Activated T-helper 2 cell treated with anti-CD3 and anti-CD28 coated beads, Interferon-gamma antibody, Interleukin-2, Interleukin-4, amounts not matched to agents 10 μg/mL and 5 μg/mL and 100 μg/mL, durations not matched to agents 14 hours and 24 hours and 36 hours (primary cell): Measurements from ENCODE around the gene TASL. TPM values are rescaled to one million over a fixed set of nuclear protein-coding genes. Genes with fewer than 3 reads are reported as not detected.
"Not testable (repeated sequence)": the region's sequence is repeated elsewhere in the genome, so short reads cannot be mapped to it uniquely, and the experiment has no call there.

Experiments
- DNase-seq: peaks from one replicate; pipeline ENCODE4 v3.0.0; 2021; ENCODE audit warnings: low spot score
- H3K27ac Mint-ChIP-seq: one replicate; pipeline ENCODE4 v1.8.0; 2021; ENCODE audit warnings: mixed read lengths
- H3K27me3 Mint-ChIP-seq: one replicate; pipeline ENCODE4 v1.8.0; 2021; ENCODE audit warnings: low read depth, mixed read lengths
- H3K36me3 Mint-ChIP-seq: one replicate; pipeline ENCODE4 v1.8.0; 2021; ENCODE audit warnings: low read depth, mixed read lengths
- H3K4me1 Mint-ChIP-seq: one replicate; pipeline ENCODE4 v1.8.0; 2021; ENCODE audit warnings: low read depth, mixed read lengths
- H3K4me3 Mint-ChIP-seq: one replicate; pipeline ENCODE4 v1.8.0; 2021; ENCODE audit warnings: low read depth, mild to moderate bottlenecking, moderate library complexity, mixed read lengths
- H3K9me3 Mint-ChIP-seq: one replicate; pipeline ENCODE4 v1.8.0; 2021; ENCODE audit warnings: mixed read lengths
- intact Hi-C: fragments of 100-400 bp; cut with micrococcal nuclease; formaldehyde crosslinking; loops from one replicate; pipeline ENCODE4 v1.15.1; 2023
- total RNA-seq: library from RNA; stranded (reverse); gene quantifications from 2 replicates; pipeline ENCODE4 v1.2.3, GENCODE V29; 2022

The TASL gene, protein sequence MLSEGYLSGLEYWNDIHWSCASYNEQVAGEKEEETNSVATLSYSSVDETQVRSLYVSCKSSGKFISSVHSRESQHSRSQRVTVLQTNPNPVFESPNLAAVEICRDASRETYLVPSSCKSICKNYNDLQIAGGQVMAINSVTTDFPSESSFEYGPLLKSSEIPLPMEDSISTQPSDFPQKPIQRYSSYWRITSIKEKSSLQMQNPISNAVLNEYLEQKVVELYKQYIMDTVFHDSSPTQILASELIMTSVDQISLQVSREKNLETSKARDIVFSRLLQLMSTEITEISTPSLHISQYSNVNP
- total RNA-seq, result 5.2 and 5.4 TPM in 2 replicates

DNA sequence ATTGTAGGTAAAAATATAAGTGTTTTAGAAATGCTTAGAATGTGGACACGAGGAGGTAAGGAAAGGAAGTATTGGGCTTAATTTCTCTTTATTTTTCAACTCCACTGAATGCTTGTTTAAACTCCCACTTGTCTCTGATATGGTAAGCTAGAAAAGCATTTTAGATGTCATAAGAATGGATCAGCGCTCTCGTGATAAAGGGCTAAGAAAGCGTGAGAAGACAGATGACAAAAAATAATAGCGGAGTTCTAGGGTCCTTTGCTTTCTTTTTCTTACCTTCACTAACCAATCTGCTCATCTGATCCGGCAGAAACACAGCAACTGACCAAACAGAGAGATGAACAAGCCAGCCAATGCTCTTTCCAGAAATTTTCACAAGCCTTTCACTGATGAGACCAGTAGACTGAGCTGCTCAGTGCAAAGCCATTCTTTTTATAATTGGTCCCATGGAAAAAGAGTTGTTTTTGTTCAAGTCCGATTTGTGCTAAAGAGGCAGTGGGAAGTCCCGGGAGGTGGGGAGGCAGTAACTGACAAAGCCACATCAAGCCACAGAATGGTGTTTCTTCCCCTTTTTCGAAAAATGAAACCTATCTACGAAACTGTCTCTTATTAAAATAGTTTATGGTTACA lies at the start of gene TASL:
Gene TASL (minus strand): TSS at position 405 of the 630 bp plus-strand sequence. CDS start 17,411 bp downstream, outside the sequence.
- Mint-ChIP-seq H3K27me3 (no peaks in the 10 kb centered on the region), H3K4me1 (peaks cover 18% of the 10 kb centered on the region), H3K4me3 (peak within 1 kb of the TSS; percentile 92), H3K36me3 (peaks cover 18% of the 10 kb centered on the region), H3K27ac (peak within 1 kb of the TSS; percentile 96), H3K9me3 (no peaks in the 10 kb centered on the region)
- DNase-seq, result peak; percentile 27
- intact Hi-C loops, result loop anchor here (1.0 to 5.0 kb wide), 5 partner anchors 14 to 310 kb away; partner anchors contain the start of gene TAB3

DNA sequence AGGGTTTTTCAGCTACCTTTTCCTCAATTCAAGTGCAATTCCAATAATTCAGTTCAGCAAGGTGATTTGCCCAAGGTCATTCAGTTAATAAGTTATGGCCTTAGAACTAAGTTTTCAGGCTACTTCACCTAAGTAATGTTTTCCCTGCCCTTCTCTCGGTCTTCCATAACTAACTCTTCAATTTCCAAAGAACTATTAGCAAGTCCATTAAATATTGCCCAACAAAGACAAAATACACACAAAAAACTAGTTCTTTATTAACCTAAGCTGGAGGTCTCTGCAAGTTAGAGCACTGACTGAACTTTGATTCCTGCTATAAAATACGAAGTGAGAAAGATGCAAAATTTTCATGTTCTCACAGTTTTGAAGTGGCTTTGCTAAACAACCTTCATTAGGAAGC lies 48.8 kb upstream of the TASL start:
- Mint-ChIP-seq H3K27ac (no peak overlapping the region), H3K4me1 (no peaks in the 10 kb centered on the region), H3K27me3 (peaks cover 2% of the 10 kb centered on the region), H3K4me3 (no peak overlapping the region), H3K9me3 (peaks cover 15% of the 10 kb centered on the region), H3K36me3 (peaks cover under 1% of the 10 kb centered on the region)
- DNase-seq, result no peak
- intact Hi-C loops, result no loop called here

DNA sequence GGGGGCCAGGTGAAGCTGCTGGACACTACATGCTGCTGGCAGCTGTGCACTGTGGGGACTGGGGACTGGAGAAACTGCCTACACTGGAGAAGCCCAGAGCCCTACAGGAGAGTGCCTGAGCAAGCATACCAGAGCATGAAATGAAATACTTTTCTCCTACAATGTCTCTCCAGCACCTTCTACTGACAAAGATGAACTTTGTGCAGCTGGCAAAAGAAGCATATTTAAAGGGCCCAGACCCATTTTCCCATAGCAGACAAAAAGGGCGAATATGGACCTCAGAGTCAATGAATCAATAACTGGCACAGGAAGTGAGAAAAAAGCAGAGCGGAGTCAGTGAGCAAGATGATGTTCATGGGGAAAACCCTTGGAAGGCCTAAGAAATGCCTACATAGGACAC lies 44.8 kb upstream of the TASL start:
- Mint-ChIP-seq H3K36me3 (peaks cover 2% of the 10 kb centered on the region), H3K4me3 (no peak overlapping the region), H3K27ac (no peak overlapping the region), H3K9me3 (peaks cover 19% of the 10 kb centered on the region), H3K27me3 (peaks cover 2% of the 10 kb centered on the region), H3K4me1 (no peaks in the 10 kb centered on the region)
- no peak for DNase-seq
- intact Hi-C loops, result no loop called here

DNA sequence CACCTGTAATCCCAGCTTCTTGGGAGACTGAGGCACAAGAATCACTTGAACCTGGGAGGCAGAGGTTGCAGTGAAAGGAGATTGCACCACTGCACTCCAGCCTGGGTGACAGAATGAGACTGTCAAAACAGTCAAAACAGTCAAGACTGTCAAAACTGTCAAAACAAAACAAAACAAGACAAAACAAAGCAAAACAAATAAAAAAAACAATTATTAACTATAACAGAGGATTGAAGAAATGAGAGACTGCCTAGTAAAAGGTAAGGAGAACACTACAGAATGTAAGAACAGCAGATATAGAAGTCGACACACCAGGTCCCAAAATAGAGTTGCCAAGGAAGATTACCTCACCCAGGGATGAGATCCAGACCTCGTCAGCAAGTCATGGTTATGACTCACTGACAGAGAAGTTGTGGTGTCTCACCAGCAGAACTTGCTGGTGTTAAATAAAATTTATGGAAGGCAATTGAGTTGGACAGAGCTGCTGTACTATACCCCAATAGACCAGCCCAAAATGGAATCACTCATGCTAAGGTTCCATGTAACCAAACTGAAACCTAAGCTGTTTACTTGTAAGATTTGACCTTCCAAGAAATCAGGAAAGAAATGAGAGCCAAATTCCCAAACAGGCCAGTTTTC lies 43.5 kb upstream of the TASL start:
- H3K36me3 Mint-ChIP-seq, result peaks cover 2% of the 10 kb centered on the region
- H3K27ac Mint-ChIP-seq, result no peak overlapping the region
- H3K4me3 Mint-ChIP-seq, result no peak overlapping the region
- no peaks in the 10 kb centered on the region for H3K27me3 Mint-ChIP-seq
- no peaks in the 10 kb centered on the region for H3K4me1 Mint-ChIP-seq
- DNase-seq, result no peak
- H3K9me3 Mint-ChIP-seq, result peaks cover 19% of the 10 kb centered on the region
- intact Hi-C loops, result no loop called here

DNA sequence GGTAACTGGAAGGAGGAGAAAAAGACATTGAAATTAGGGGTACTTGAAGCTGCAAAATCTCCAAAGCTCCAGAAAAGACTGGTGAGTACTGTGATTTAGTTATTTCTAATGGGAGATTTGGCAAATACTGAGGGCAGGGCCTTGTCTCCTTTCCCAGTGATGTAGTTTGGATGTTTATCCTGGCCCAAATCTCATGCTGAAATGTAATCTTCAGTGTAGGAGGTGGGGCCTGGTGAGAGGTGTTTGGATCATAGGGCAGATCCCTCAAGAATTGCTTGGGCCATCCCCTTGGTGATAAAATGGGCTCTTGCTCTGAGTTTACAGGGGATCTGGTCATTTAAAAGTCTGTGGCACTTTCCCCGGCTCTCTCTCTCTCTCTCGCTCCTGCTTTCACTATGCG lies 42.6 kb upstream of the TASL start:
- intact Hi-C loops, result no loop called here

DNA sequence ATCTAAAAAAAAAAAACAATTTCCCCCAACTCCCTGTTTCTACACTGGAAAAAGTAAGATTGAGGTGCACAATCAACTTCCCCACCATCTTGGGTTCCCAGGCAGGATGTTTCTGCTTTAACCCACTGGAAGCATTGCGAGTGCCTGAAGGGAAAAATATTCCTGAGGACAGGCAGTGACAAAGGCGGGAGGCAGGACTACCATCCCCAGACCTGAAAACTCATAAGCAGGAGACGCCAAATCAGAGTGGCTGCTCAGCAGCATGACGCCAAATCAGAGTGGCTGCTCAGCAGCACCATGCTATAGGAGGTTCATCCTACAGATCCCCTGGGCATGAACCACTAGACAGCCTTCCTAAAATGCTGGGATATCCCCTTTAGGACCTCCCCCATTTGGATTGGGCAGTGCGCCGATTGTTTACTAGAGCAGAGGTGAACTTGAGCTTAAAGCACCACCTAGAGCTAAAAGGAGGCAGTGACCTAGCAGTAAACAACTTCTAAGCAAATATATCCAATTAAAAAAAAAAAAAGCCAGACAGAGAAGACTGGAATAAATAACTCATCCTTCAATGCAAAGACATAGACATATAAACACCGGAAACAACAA lies 40.7 kb upstream of the TASL start:
- intact Hi-C loops, result no loop called here
- H3K36me3 Mint-ChIP-seq, result peaks cover 2% of the 10 kb centered on the region
- DNase-seq, result no peak
- no peaks in the 10 kb centered on the region for H3K27me3 Mint-ChIP-seq
- peaks cover 16% of the 10 kb centered on the region for H3K9me3 Mint-ChIP-seq
- no peaks in the 10 kb centered on the region for H3K4me1 Mint-ChIP-seq
- no peak overlapping the region for H3K27ac Mint-ChIP-seq
- no peak overlapping the region for H3K4me3 Mint-ChIP-seq

More for the DNA sequence above, 42.6 kb upstream of the TASL start:
- DNase-seq, result no peak
- no peak overlapping the region for H3K27ac Mint-ChIP-seq
- H3K27me3 Mint-ChIP-seq, result no peaks in the 10 kb centered on the region
- H3K4me3 Mint-ChIP-seq, result no peak overlapping the region
- peaks cover 2% of the 10 kb centered on the region for H3K36me3 Mint-ChIP-seq
- H3K4me1 Mint-ChIP-seq, result no peaks in the 10 kb centered on the region
- peaks cover 19% of the 10 kb centered on the region for H3K9me3 Mint-ChIP-seq

DNA sequence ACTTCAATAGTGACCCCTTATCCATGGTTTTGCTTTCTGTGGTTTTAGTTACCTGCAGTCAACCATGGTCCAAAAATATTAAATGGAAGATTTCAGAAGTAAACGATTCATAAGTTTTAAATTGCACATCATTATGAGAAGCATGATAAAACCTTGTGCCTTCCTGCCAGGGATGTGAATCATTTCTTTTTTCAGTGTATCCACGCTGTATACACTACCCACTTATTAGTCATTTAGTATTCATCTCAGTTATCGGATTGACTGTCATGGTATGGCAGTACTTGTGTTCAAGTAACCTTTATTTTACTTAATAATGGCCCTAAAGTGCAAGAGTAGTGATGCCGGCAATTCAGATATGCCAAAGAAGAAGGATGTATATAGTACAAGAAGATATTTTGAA lies 37.7 kb upstream of the TASL start:
- DNase-seq, result no peak
- Mint-ChIP-seq H3K4me1 (no peaks in the 10 kb centered on the region), H3K36me3 (no peaks in the 10 kb centered on the region), H3K27ac (no peak overlapping the region), H3K4me3 (no peak overlapping the region), H3K9me3 (no peaks in the 10 kb centered on the region), H3K27me3 (no peaks in the 10 kb centered on the region)
- intact Hi-C loops, result no loop called here

DNA sequence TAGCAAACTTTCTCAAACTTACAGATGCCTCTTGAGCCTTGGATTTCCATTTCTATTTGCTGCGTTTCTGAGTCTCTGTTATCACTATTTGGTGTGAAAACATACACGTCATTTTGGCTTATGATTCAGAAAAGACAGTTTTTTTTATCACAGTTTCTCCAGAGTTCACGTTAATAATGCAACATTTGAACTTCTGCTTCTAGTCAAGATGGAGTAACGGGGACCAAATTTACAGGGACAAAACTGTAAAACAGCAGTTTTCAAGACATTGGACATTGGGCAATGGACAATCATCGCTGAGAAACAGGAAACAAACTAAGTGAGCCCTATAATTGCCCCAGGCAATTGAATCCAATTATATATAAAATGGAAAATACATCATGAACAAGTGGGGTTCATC lies 36.2 kb upstream of the TASL start:
- Mint-ChIP-seq H3K4me1 (peaks cover 3% of the 10 kb centered on the region), H3K4me3 (no peak overlapping the region), H3K27me3 (no peaks in the 10 kb centered on the region), H3K27ac (no peak overlapping the region), H3K9me3 (no peaks in the 10 kb centered on the region), H3K36me3 (no peaks in the 10 kb centered on the region)
- DNase-seq, result no peak
- intact Hi-C loops, result no loop called here

DNA sequence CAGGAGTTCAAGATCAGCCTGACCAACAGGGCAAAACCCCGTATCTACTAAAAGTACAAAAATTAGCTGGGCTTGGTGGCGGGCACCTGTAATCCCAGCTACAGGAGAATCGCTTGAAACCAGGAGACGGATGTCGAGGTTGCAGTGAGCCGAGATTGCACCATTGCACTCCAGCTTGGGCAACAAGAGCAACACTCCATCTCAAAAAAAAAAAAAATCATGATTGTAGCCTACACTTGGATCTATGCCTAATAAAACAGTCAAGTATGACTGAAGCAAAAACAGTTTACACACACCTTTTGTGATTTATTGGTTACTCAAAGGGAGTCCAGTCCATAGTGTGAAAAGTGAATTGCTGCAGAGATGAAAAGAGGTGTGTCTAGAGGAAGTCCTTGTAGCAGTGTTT lies 34.7 kb upstream of the TASL start:
- H3K36me3 Mint-ChIP-seq, result no peaks in the 10 kb centered on the region
- no peak for DNase-seq
- H3K27me3 Mint-ChIP-seq, result no peaks in the 10 kb centered on the region
- no peak overlapping the region for H3K27ac Mint-ChIP-seq
- no peaks in the 10 kb centered on the region for H3K9me3 Mint-ChIP-seq
- intact Hi-C loops, result no loop called here
- H3K4me3 Mint-ChIP-seq, result no peak overlapping the region
- peaks cover 3% of the 10 kb centered on the region for H3K4me1 Mint-ChIP-seq

DNA sequence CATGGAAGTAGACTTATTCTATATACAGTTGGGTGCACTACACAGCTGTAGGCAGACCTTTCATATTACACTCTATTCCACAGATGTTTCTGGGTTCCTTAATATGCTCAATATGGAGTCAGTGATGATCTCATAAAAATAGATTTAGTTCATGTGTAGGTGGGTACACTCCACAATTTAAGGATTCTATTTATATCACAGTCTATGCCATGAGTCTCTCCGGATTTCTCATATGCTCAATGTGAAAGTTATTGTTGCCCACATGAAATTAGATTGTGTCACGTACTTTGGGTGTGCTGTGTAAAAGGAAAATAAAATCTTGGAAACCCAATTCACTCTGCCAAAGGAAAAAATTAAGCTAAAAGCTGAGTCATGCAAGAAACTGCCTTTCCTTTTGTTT lies 32.5 kb upstream of the TASL start:
- no peak for DNase-seq
- H3K27me3 Mint-ChIP-seq, result peaks cover 2% of the 10 kb centered on the region
- H3K27ac Mint-ChIP-seq, result no peak overlapping the region
- no peaks in the 10 kb centered on the region for H3K9me3 Mint-ChIP-seq
- intact Hi-C loops, result no loop called here
- H3K4me3 Mint-ChIP-seq, result no peak overlapping the region
- no peaks in the 10 kb centered on the region for H3K36me3 Mint-ChIP-seq
- peaks cover 3% of the 10 kb centered on the region for H3K4me1 Mint-ChIP-seq

DNA sequence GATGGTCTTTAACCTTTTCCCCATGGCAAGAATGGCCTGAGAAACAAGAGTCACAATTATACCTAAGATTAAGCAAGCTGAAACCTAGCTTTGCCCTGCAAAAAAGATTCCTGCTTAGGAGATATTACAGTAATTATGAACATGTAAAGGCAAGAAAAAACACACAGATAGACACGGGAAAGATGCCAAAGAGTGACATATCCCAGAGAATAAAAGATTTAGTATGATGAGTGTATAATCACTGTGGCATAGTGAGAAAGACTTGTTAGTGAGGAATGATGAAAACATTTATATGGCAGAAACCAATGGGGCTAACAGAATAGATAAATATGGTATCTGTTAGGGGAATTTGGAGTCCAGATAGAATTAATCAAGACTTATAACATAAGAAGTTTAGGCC lies 29.6 kb upstream of the TASL start:
- Mint-ChIP-seq H3K4me1 (peaks cover 5% of the 10 kb centered on the region), H3K36me3 (no peaks in the 10 kb centered on the region), H3K27me3 (peaks cover 2% of the 10 kb centered on the region), H3K27ac (no peak overlapping the region), H3K4me3 (no peak overlapping the region), H3K9me3 (no peaks in the 10 kb centered on the region)
- no peak for DNase-seq
- intact Hi-C loops, result no loop called here

DNA sequence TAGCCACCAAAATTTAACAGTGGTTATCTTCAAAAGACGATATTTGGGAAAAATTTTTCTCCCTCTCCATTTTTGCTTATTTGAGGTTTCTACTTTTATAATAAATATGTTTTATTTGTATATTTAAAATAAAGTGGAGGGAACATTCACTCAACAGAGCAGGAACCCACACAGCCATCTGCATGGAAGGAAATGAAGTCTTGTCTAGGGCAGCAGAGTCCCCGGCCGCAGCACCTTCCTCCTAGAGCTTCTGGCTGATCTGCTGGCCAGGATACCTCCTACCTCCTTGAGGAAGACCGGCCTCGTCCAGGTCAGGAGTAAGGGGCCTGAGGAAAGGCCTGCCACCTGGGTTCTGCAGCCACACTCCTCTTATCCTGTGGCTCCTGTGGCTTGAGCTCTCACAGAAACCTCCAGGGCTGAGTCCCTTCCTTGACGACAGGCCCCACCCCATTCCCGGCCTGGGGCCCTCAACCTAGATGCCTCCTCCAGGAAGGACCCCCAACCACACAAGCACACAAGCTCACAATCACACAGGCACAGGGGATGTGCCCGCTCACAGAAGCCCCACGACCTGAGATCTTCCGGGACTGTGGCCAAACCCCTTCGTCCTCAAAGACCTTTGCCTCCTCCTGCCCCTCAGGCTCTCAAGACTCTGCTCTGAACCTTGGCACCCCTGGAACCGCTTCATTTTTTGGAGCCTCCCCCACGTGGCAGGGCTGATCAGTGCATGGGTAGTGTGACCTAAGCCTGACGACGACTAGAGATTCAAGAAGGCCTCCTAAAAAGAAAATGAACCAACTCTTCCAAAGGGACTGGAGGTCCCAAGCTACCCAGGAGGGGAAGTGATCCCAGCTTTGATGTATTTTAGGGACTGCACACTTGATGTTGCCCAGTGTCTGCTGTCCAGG lies 23.0 kb upstream of the TASL start:
- H3K27me3 Mint-ChIP-seq, H3K36me3 Mint-ChIP-seq, intact Hi-C loops, H3K27ac Mint-ChIP-seq, H3K9me3 Mint-ChIP-seq, DNase-seq, H3K4me3 Mint-ChIP-seq: not testable (repeated sequence)
- H3K4me1 Mint-ChIP-seq, result peaks cover 17% of the 10 kb centered on the region
